SU-DHL-6 (cell line): ENCODE results near the gene AGAP1.

Experiments
- H2AFZ ChIP-seq: fragments of 200-600 bp; sonication (generic); 2 replicates; pipeline ENCODE4 v1.6.1; 2014; ENCODE audit warnings: low read depth, mild to moderate bottlenecking, moderate library complexity, mixed read lengths, antibody characterized with exemption, low read length; ENCODE audit not compliant: severe bottlenecking
- H3F3A ChIP-seq: fragments of 200-600 bp; shearing (Covaris generic); 2 replicates; pipeline ENCODE4 v1.6.0; 2016; ENCODE audit warnings: antibody characterized with exemption, mild to moderate bottlenecking; ENCODE audit not compliant: insufficient read depth
- H3K27ac ChIP-seq: fragments of 200-600 bp; sonication (generic); 2 replicates; pipeline ENCODE4 v1.5.1; 2016; ENCODE audit warnings: low read depth, mild to moderate bottlenecking, low read length, moderate library complexity, mixed read lengths
- H3K27me3 ChIP-seq: fragments of 200-600 bp; sonication (generic), shearing (Covaris generic); 2 replicates; pipeline ENCODE4 v1.6.0; 2014; ENCODE audit warnings: mild to moderate bottlenecking, low read length
- H3K36me3 ChIP-seq: fragments of 200-600 bp; sonication (generic); 2 replicates; pipeline ENCODE4 v1.6.1; 2014; ENCODE audit warnings: mild to moderate bottlenecking, low read length, mixed read lengths
- H3K4me2 ChIP-seq: fragments of 300-600, 200-600 bp; shearing (Covaris generic), sonication (generic); 2 replicates; pipeline ENCODE4 v1.6.0; 2014; ENCODE audit warnings: low read length, low read depth, mild to moderate bottlenecking; ENCODE audit not compliant: poor library complexity, severe bottlenecking
- H3K4me3 ChIP-seq: fragments of 200-600 bp; sonication (generic); 2 replicates; pipeline ENCODE4 v1.5.1; 2014; ENCODE audit warnings: antibody characterized with exemption, low read length, mild to moderate bottlenecking, mixed read lengths; ENCODE audit not compliant: insufficient read depth, poor library complexity, severe bottlenecking
- H3K79me2 ChIP-seq: fragments of 200-600 bp; sonication (generic); 2 replicates; pipeline ENCODE4 v1.6.1; 2014; ENCODE audit warnings: mild to moderate bottlenecking, low read length, moderate library complexity; ENCODE audit not compliant: insufficient read depth
- H3K9ac ChIP-seq: fragments of 200-600 bp; sonication (generic); 2 replicates; pipeline ENCODE4 v1.7.0; 2014; ENCODE audit warnings: mild to moderate bottlenecking, low read length
- H3K9me2 ChIP-seq: fragments of 200-600 bp; sonication (generic); replicated peaks from 2 replicates; pipeline ENCODE4 v1.6.1; 2014; ENCODE audit warnings: low read length; ENCODE audit not compliant: insufficient read depth
- H3K9me3 ChIP-seq: fragments of 200-600 bp; sonication (generic); 2 replicates; pipeline ENCODE4 v1.6.1; 2014; ENCODE audit warnings: low read length, mixed read lengths; ENCODE audit not compliant: insufficient read depth
- H4K20me1 ChIP-seq: fragments of 200-600 bp; sonication (generic); 2 replicates; pipeline ENCODE4 v1.6.1; 2014; ENCODE audit warnings: low read depth, mild to moderate bottlenecking, antibody characterized with exemption, low read length, moderate library complexity, mixed read lengths
- EZH2phosphoT487 ChIP-seq: fragments of 200-600 bp; sonication (generic), shearing (Covaris generic); conservative IDR thresholded peaks from 2 replicates; pipeline ENCODE4 v1.6.1; 2018; ENCODE audit warnings: mild to moderate bottlenecking, antibody characterized with exemption, low read length, moderate library complexity, mixed read lengths
- TF ChIP-seq, protein P1 (sequence below): fragments of 200-600 bp; sonication (generic); IDR thresholded peaks from one replicate; pipeline ENCODE4 v1.5.1; 2017; ENCODE audit warnings: antibody characterized with exemption, mild to moderate bottlenecking, low read length, moderate library complexity; ENCODE audit not compliant: insufficient read depth, poor library complexity, severe bottlenecking

The AGAP1 gene

DNA sequence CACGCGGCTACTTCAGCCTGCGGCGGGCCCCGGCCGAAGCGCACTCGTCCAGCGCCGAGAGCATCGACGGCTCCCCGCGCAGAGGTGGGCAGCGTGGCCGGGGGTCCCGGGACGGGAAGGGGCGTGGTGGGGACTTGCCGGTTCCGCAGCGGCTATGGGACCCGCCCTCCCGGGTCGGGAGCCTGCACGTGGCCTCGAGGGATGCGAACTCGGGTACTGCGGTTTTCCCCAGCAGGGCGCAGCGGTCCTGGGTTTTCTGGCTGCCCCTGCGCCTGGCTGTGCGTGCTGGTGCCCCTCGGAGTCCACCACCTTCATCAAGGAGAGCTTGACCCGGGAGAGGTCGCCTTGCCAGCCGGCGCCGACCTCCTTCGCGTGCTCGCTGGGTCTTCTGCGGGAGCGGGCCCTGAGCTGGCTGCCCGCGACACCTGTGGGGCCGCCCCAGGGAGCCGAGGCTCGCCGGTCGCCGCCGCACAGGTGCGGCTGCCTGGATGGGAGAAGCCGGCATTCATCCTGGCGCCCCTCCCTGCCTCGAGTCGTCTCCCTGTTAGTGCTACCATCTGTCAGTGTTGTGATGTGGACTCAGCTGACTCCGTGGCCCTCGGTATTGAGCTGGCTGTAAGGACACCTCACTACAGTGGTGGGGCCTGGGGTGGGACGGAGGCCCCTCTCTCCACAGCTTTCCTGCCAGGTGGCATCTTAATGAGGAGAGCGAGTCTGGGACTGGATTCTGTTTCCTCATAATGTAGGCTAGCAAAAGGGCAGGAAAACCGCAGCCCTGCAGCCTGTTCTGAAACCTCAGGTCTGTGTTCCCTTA, 177.3 kb downstream of the AGAP1 start:
- H3K4me2 ChIP-seq = no peak overlapping the region
- H3K27ac ChIP-seq = no peak overlapping the region
- no peaks in the 10 kb centered on the region for H3K27me3 ChIP-seq
- no peaks in the 10 kb centered on the region for H3K79me2 ChIP-seq
- no peaks in the 10 kb centered on the region for H3K9me2 ChIP-seq
- TF ChIP-seq EZH2phosphoT487 = no peak
- TF ChIP-seq, protein P1, sequence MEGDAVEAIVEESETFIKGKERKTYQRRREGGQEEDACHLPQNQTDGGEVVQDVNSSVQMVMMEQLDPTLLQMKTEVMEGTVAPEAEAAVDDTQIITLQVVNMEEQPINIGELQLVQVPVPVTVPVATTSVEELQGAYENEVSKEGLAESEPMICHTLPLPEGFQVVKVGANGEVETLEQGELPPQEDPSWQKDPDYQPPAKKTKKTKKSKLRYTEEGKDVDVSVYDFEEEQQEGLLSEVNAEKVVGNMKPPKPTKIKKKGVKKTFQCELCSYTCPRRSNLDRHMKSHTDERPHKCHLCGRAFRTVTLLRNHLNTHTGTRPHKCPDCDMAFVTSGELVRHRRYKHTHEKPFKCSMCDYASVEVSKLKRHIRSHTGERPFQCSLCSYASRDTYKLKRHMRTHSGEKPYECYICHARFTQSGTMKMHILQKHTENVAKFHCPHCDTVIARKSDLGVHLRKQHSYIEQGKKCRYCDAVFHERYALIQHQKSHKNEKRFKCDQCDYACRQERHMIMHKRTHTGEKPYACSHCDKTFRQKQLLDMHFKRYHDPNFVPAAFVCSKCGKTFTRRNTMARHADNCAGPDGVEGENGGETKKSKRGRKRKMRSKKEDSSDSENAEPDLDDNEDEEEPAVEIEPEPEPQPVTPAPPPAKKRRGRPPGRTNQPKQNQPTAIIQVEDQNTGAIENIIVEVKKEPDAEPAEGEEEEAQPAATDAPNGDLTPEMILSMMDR = no peak
- no peaks in the 10 kb centered on the region for H4K20me1 ChIP-seq
- H3K9me3 ChIP-seq = no peaks in the 10 kb centered on the region
- H3F3A ChIP-seq = no peaks in the 10 kb centered on the region
- H3K4me3 ChIP-seq = no peak overlapping the region
- H3K36me3 ChIP-seq = no peaks in the 10 kb centered on the region
- no peak overlapping the region for H2AFZ ChIP-seq
- no peak overlapping the region for H3K9ac ChIP-seq

DNA sequence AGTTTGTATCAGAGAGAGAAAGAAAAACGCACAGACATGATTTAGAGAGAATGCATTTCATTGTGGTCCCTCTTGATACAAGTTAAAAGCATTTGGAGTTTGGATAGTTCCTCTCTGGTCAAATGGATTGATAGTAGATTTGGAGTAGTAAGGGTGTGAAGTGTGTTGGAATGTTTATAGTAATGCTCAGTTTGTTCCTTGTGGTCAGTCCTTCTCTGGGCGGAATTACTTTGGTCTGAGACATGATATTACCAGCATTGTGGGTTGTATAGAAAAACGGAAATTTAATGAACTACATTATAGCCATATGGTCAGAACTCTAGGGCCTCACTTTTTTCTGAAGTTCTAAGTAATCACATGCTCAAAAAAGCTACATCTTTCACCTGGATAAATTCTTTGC, 178.9 kb downstream of the AGAP1 start:
- TF ChIP-seq EZH2phosphoT487 = no peak
- TF ChIP-seq, protein P1 = no peak
- Histone ChIP-seq H3K36me3 (no peaks in the 10 kb centered on the region), H3F3A (no peaks in the 10 kb centered on the region), H3K27ac (no peak overlapping the region), H3K27me3 (no peaks in the 10 kb centered on the region), H3K4me3 (no peak overlapping the region), H4K20me1 (no peaks in the 10 kb centered on the region), H3K9me3 (no peaks in the 10 kb centered on the region), H3K9me2 (no peaks in the 10 kb centered on the region), H3K9ac (no peak overlapping the region), H3K79me2 (no peaks in the 10 kb centered on the region), H2AFZ (no peak overlapping the region), H3K4me2 (no peak overlapping the region)

DNA sequence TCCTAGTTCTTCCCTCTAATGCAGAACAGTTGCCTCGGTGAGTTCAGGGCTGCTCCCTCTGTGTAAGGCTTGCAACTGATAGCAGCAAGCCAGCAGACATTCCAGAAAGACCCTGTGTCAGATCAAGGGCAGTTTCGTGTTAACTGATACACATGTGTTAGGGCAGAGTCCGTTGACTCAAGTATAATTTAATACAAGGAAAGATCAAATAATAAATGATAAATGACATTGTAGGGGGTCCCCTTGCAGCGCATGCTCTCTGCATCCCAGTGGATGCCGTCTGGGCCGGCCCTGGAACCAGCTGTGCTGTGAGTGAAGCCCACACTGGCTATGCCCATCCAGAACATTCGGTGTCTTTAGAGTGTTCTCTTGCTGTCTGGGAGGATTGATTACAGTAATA, 180.3 kb downstream of the AGAP1 start:
- H3K27me3 ChIP-seq = no peaks in the 10 kb centered on the region
- no peaks in the 10 kb centered on the region for H3K79me2 ChIP-seq
- H3K9me3 ChIP-seq = no peaks in the 10 kb centered on the region
- H3K4me2 ChIP-seq = no peak overlapping the region
- H3K9ac ChIP-seq = no peak overlapping the region
- H3K36me3 ChIP-seq = no peaks in the 10 kb centered on the region
- H3F3A ChIP-seq = no peaks in the 10 kb centered on the region
- no peak overlapping the region for H3K4me3 ChIP-seq
- H2AFZ ChIP-seq = no peak overlapping the region
- no peak overlapping the region for H3K27ac ChIP-seq
- TF ChIP-seq, protein P1 = no peak
- TF ChIP-seq EZH2phosphoT487 = no peak
- no peaks in the 10 kb centered on the region for H4K20me1 ChIP-seq
- no peaks in the 10 kb centered on the region for H3K9me2 ChIP-seq
